Large intestine (tissue), 3 donors: Measurements from ENCODE around the gene KPNA6. TPM values are rescaled to one million over a fixed set of nuclear protein-coding genes. Genes with fewer than 3 reads are reported as not detected.
"Not testable (repeated sequence)": the region's sequence is repeated elsewhere in the genome, so short reads cannot be mapped to it uniquely, and the experiment has no call there.

Experiments
- DNase-seq, 2 donors: peaks; one replicate each; pipeline versions ENCODE4 v3.0.0 to v3.0.0-alpha.2; 2013
- H3K27ac ChIP-seq: one replicate; pipeline ENCODE4 v1.5.1; 2013; ENCODE audit warnings: low read length
- H3K27me3 ChIP-seq: 2 replicates; pipeline ENCODE4 v1.6.1; 2013; ENCODE audit warnings: low read length; ENCODE audit not compliant: control insufficient read depth, insufficient read depth
- H3K36me3 ChIP-seq: 2 replicates; pipeline ENCODE4 v1.6.1; 2013; ENCODE audit warnings: low read length; ENCODE audit not compliant: control insufficient read depth, insufficient read depth
- H3K4me1 ChIP-seq: one replicate; pipeline ENCODE4 v1.6.1; 2013; ENCODE audit warnings: low read length; ENCODE audit not compliant: control insufficient read depth, insufficient read depth
- H3K4me3 ChIP-seq: one replicate; pipeline ENCODE4 v1.5.1; 2013; ENCODE audit warnings: low read length
- H3K9me3 ChIP-seq: one replicate; pipeline ENCODE4 v1.6.1; 2013; ENCODE audit warnings: mild to moderate bottlenecking, low read depth, low read length, moderate library complexity; ENCODE audit not compliant: control insufficient read depth
- WGBS: methylation state at CpG from one replicate; pipeline ENCODE4 v1.1.5; 2013; ENCODE audit warnings: low lambda C conversion rate; ENCODE audit not compliant: insufficient coverage; 5-methylcytosine and 5-hydroxymethylcytosine counted together
- polyA plus RNA-seq: library from polyadenylated mRNA; unstranded; fragments of 120-200 nt; gene quantifications from one replicate; pipeline ENCODE4 v1.2.1, GENCODE V29; 2013

KPNA6 gene
- polyA plus RNA-seq, 1 donor, result 25.3 TPM

DNA sequence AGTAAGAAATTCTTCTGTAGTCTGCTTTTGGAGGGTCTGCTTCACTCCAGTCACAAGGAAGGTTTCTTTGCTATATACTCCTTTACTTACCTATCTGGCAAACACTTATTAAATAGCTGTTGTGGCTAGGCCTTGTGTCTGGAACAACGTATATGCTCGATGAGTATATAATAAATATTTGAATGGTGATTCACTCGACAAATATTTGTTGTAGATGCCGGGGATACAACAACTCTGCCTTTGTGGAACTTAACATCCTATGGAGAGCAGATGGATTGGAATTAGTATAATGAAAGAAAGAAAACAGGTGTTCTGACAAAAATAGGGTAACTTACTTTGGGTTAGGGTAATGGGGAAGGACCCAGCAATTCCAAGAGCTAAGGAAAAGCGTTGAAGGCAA, 31.1 kb downstream of the KPNA6 start:
- Histone ChIP-seq H3K36me3 (no peaks in the 10 kb centered on the region), H3K27ac (no peak overlapping the region), H3K4me3 (no peak overlapping the region), H3K27me3 (no peaks in the 10 kb centered on the region), H3K4me1 (peaks cover 3% of the 10 kb centered on the region), H3K9me3 (no peaks in the 10 kb centered on the region)
- no peak for DNase-seq
- 34% methylated on average over 5 of the region's 5 CpGs for WGBS

DNA sequence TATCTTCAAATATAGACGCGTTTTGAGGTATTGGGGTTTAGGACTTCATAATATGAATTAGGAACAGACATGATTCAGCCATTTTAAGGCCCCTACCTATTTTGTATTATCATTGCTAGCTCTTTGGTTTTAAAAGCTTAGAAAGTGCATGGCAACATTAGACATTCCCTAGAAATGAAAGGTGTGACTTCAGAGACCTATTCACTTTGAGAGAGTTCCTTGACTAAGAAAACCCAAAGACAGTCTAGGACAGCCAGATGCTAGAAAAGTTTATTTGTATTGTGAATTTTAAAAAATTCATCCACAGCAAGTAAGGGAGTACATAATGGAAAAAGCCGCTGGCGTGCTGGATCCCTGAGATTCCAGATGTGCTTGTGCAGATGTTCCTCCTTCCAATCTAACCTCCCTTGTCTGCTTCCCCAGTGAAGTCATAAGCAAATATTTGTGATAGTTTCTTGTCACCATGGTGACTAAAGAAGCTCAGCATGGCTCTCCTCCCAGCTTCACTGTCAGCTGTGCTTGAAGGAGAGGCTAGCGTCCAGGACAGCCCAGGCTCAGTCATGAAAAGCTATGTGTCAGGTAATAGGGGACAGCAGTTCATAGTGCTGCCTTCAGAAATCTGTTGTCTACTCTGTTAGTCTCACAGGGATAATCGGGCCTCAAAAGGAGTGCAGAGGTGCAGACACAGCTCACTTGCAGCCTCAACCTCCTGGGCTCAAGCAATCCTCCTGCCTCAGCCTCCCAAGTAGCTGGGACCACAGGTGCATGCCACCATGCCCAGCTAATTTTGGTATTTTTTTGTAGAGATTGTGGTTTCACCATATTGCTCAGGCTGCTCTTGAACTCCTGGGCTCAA, 34.8 kb downstream of the KPNA6 start:
- 30% methylated on average over 2 of the region's 6 CpGs for WGBS
- Histone ChIP-seq H3K36me3 (peaks cover 2% of the 10 kb centered on the region), H3K27ac (peak overlapping the region; percentile 20), H3K9me3 (peaks cover 8% of the 10 kb centered on the region), H3K4me3 (no peak overlapping the region), H3K27me3 (no peaks in the 10 kb centered on the region), H3K4me1 (peaks cover 3% of the 10 kb centered on the region)
- peak; percentile 61 to 77 for DNase-seq

DNA sequence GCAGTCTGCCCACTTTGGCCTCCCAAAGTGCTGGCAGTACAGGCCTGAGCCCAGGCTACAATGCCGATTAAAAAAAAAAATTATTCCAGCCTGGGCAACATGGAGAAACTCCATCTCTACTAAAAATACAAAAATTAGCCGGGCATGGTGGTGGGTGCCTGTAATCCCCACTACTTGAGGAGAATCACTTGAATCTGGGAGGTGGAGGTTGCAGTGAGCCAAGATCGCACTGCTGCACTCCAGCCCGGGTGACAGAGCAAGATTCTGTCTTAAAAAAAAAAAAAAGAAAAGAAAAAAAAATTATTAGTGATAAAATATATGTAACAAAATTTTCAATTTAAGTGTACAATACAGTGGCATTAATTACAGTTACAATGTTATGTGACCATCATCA, 35.4 kb downstream of the KPNA6 start:
- H3K4me1 ChIP-seq, H3K36me3 ChIP-seq, H3K27ac ChIP-seq, H3K4me3 ChIP-seq, DNase-seq, H3K27me3 ChIP-seq: not testable (repeated sequence)
- no CpG with 5 or more reads among the region's 4 CpGs for WGBS
- H3K9me3 ChIP-seq, result peaks cover 12% of the 10 kb centered on the region

DNA sequence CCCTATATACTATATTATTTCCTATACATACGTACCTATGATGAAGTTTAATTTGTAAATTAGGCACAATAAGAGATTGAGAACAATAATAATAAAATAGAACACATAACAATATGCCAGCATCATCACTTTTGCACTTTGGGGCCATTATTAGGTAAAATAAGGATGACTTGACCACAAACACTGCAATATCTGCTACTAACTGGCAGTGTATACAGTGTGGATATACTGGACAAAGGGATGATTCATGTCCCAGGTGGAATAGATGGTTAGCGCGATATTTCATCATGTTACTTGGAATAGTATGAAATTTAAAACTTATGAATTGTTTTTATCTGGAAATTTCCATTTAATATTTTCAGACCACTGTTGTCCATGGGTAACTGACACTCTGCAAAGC, 36.2 kb downstream of the KPNA6 start:
- 90% methylated on average over 3 of the region's 3 CpGs for WGBS
- Histone ChIP-seq H3K4me1 (peaks cover 3% of the 10 kb centered on the region), H3K27me3 (no peaks in the 10 kb centered on the region), H3K4me3 (no peak overlapping the region), H3K27ac (no peak overlapping the region), H3K9me3 (peaks cover 18% of the 10 kb centered on the region), H3K36me3 (peaks cover 2% of the 10 kb centered on the region)
- DNase-seq, result no peak

DNA sequence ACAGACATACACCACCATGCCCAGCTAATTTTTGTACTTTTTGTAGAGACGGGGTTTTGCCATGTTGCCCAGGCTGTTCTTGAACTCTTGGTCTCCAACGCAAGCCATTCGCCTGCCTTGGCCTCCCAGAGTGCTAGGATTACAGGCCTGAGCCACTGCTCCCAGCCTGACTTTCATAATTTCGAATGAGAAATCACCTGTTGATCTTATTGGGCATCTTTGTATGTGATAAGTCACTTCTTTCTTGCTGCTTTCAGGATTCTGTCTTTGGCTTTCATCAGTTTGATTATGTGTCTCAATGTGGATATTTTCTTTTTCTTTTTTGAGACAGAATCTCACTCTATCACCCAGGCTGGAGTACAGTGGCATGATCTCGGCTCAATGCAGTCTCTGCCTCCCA, 39.9 kb downstream of the KPNA6 start:
- whole genome bisulfite sequencing, result 100% methylated on average over 2 of the region's 5 CpGs
- not testable (repeated sequence) for H3K4me3 ChIP-seq, H3K27me3 ChIP-seq, H3K36me3 ChIP-seq, H3K4me1 ChIP-seq, H3K27ac ChIP-seq, DNase-seq
- H3K9me3 ChIP-seq, result peaks cover 18% of the 10 kb centered on the region

DNA sequence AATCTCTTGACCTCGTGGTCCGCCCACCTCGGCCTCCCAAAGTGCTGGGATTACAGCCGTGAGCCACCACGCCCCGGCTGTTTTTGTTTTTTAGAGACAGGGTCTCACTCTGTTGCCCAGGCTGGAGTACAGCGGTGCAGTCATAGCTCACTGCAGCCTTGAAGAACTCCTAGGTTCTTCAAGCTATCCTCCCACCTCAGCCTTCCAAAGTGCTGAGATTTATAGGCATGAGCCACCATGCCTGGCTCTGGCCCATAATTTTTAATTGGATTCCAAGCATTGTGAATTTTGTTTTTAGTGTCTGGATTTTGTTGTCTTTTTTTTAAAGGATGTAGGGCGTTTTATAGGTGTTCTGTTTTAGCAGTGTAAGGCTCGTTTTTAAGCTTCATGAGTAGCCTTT, 43.0 kb downstream of the KPNA6 start:
- whole genome bisulfite sequencing, result 100% methylated on average over 1 of the region's 9 CpGs
- peaks cover 18% of the 10 kb centered on the region for H3K9me3 ChIP-seq
- no peak overlapping the region for H3K27ac ChIP-seq
- H3K27me3 ChIP-seq, result no peaks in the 10 kb centered on the region
- no peak for DNase-seq
- no peak overlapping the region for H3K4me3 ChIP-seq
- H3K36me3 ChIP-seq, result peaks cover 8% of the 10 kb centered on the region
- no peaks in the 10 kb centered on the region for H3K4me1 ChIP-seq

DNA sequence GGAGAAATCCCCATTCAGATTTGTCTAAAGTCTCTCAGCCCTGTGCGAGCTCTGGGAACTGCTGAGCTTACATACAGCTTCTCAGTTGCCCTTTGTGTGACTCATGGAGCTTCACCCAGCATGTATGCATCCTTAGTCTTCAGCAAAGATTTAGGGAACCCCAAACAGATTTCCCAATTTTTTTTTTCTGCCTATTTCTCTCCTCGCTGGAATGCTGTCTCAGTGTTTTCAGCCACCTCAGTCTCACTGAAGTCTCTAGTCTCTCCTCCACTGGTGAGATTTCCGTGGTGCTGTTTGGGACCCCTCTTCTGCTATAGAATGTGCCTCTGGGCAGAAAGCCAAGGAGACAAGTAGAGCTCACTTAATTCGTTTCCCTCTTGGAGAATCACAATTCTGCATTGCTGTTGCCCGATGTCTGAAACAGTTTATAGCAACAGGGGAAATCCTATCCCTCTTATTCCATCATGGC, 43.5 kb downstream of the KPNA6 start:
- DNase-seq, result peak in 1 of 2 donors; percentile 32
- 86% methylated on average over 1 of the region's 5 CpGs for WGBS
- peaks cover 18% of the 10 kb centered on the region for H3K9me3 ChIP-seq
- H3K27ac ChIP-seq, result no peak overlapping the region
- H3K4me1 ChIP-seq, result no peaks in the 10 kb centered on the region
- no peak overlapping the region for H3K4me3 ChIP-seq
- H3K36me3 ChIP-seq, result peaks cover 10% of the 10 kb centered on the region
- no peaks in the 10 kb centered on the region for H3K27me3 ChIP-seq

DNA sequence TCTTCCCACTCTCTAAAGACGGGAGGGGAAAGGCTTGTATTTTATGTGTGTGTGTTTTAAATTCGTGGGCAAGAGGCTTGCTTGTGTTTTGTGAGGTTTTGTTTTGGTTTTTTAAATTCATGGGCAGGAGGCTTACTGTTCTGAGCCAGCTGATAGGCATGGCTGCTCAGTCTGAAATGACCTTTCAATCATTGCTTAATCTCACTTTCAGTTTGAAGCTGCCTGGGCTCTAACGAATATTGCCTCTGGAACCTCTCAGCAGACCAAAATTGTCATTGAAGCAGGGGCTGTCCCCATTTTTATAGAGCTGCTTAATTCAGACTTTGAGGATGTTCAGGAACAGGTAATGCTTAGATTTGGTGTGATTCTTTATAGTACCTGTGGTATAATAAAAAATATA, 51.3 kb downstream of the KPNA6 start:
- Histone ChIP-seq H3K36me3 (peaks cover 70% of the 10 kb centered on the region), H3K27ac (no peak overlapping the region), H3K27me3 (no peaks in the 10 kb centered on the region), H3K9me3 (no peaks in the 10 kb centered on the region), H3K4me1 (no peaks in the 10 kb centered on the region), H3K4me3 (no peak overlapping the region)
- WGBS, result no CpG with 5 or more reads among the region's 3 CpGs
- no peak for DNase-seq

DNA sequence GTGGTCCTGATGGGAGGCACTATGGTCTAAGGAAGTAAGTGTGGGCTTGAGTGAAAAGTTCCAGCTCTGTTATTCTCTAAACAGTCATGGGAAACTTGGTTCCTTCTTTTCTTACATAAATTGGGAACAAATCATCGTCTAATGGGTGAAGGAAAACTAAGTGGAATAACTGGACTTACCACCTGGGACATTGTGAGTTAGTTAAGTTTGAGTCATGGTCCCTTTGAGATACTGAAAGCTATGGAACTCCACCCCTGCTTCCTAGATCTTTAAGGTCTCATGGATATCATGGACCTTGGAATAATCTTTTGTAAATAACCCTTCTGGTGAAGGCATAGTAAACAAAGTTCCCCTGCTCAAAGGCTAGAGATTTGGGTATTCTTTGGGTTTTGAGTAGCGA, 55.5 kb downstream of the KPNA6 start:
- Histone ChIP-seq H3K36me3 (peaks cover 71% of the 10 kb centered on the region), H3K27ac (no peak overlapping the region), H3K4me1 (no peaks in the 10 kb centered on the region), H3K27me3 (no peaks in the 10 kb centered on the region), H3K9me3 (no peaks in the 10 kb centered on the region), H3K4me3 (no peak overlapping the region)
- WGBS, result no CpG with 5 or more reads among the region's 2 CpGs
- DNase-seq, result no peak

DNA sequence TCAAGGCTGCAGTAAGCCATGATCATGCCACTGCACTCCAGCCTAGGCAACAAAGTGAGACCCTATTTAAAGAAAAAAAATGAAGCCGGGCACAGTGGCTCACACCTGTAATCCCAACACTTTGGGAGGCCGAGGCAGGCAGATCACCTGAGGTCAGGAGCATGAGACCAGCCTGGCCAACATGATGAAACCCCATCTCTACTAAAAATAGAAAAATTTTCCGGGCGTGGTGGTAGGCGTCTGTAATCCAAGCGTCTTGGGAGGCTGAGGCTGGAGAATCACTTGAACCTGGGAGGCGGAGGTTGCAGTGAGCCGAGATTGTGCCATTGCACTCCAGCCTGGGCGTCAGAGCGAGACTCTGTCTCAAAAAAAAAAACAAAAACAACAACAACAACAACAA, 57.8 kb downstream of the KPNA6 start:
- not testable (repeated sequence) for H3K4me3 ChIP-seq, H3K9me3 ChIP-seq
- WGBS, result no CpG with 5 or more reads among the region's 10 CpGs

DNA sequence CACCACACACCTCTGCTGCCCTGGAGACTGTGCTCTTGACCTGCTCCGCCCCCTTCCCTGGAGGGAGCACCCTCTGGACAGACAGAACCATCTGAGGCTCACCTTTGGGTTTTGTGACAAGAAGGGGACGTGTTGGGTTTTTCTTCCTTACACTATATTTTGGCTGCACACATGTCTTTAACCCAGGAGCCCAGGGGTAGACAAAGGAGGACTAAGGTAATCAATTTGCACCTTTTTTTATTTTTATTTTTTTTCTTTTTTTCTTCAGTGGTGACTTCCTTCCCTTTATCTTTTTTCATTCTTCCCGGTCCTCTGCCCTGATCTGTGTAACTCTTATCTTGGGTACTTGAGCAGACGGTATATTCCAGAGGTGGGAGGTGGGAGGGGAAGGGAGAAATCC, 63.1 kb downstream of the KPNA6 start:
- Histone ChIP-seq H3K4me3 (no peak overlapping the region), H3K27me3 (no peaks in the 10 kb centered on the region), H3K9me3 (no peaks in the 10 kb centered on the region), H3K36me3 (peaks cover 78% of the 10 kb centered on the region), H3K4me1 (peaks cover 4% of the 10 kb centered on the region), H3K27ac (no peak overlapping the region)
- 53% methylated on average over 2 of the region's 4 CpGs for WGBS
- DNase-seq, result no peak

More for the DNA sequence above, 57.8 kb downstream of the KPNA6 start:
- not testable (repeated sequence) for H3K4me1 ChIP-seq, DNase-seq, H3K27ac ChIP-seq, H3K27me3 ChIP-seq
- peaks cover 71% of the 10 kb centered on the region for H3K36me3 ChIP-seq
